NCI-H2081 treated with DMSO at 0.1 percent for 48 hours (cell line): ENCODE results near the gene SSTR5.
A peak's percentile ranks its signal among the peaks of the same experiment; 100 is the strongest.
"Not testable (repeated sequence)": the region's sequence is repeated elsewhere in the genome, so short reads cannot be mapped to it uniquely, and the experiment has no call there.

Experiments used
- DNase-seq: peaks from one replicate; lab custom pipeline; 2025; lab: John Stamatoyannopoulos, UW

Gene SSTR5

GRCh38 chr16:1073566-1074378, 1.2 kb downstream of the SSTR5 start:
- no peak for DNase-seq

GRCh38 chr16:1074379-1074649, 1.8 kb downstream of the SSTR5 start:
- no peak for DNase-seq

- no peak for DNase-seq
These were observed 3.0 kb downstream of the SSTR5 start for GRCh38 chr16:1075546-1075945.

- no peak for DNase-seq
These were observed 4.4 kb downstream of the SSTR5 start for GRCh38 chr16:1076801-1077576.

GRCh38 chr16:1077877-1078578, 5.5 kb downstream of the SSTR5 start:
- no peak for DNase-seq

- peak; percentile 22 for DNase-seq
These were observed 6.1 kb downstream of the SSTR5 start for GRCh38 chr16:1078579-1079021.

GRCh38 chr16:1079341-1079740, 6.8 kb downstream of the SSTR5 start:
- no peak for DNase-seq

- no peak for DNase-seq
These were observed 7.4 kb downstream of the SSTR5 start for GRCh38 chr16:1079786-1080525.

GRCh38 chr16:1080801-1081733, 8.5 kb downstream of the SSTR5 start:
- DNase-seq, result no peak

GRCh38 chr16:1081734-1082265, 9.3 kb downstream of the SSTR5 start:
- DNase-seq, result no peak

GRCh38 chr16:1082266-1082951, 9.9 kb downstream of the SSTR5 start:
- DNase-seq, result no peak

- DNase-seq, result no peak
These were observed 10.6 kb downstream of the SSTR5 start for GRCh38 chr16:1082952-1083675.

- DNase-seq, result no peak
These were observed 12.4 kb downstream of the SSTR5 start for GRCh38 chr16:1084971-1085370.

- not testable (repeated sequence) for DNase-seq
These were observed 13.9 kb downstream of the SSTR5 start for GRCh38 chr16:1086443-1086842.

GRCh38 chr16:1088295-1089170, 16.0 kb downstream of the SSTR5 start:
- no peak for DNase-seq

- DNase-seq, result no peak
These were observed 16.9 kb downstream of the SSTR5 start for GRCh38 chr16:1089439-1089821.

- DNase-seq, result no peak
These were observed 17.5 kb downstream of the SSTR5 start for GRCh38 chr16:1089822-1090619.
